Neural cell (in vitro differentiated cells): Measurements from ENCODE around the gene DNMT3A. TPM values are rescaled to one million over a fixed set of nuclear protein-coding genes. Genes with fewer than 3 reads are reported as not detected.

Experiments
- H2AFZ ChIP-seq: fragments of 200-600, 300-800 bp; sonication (generic), shearing (Covaris generic); 2 replicates; pipeline ENCODE4 v1.6.0; 2014; ENCODE audit warnings: low read depth, mild to moderate bottlenecking, antibody characterized with exemption, low read length, moderate library complexity
- H3F3A ChIP-seq: fragments of 200-600 bp; shearing (Covaris generic); 2 replicates; pipeline ENCODE4 v1.6.1; 2016; ENCODE audit warnings: mild to moderate bottlenecking, moderate library complexity, mixed read lengths, antibody characterized with exemption, low read length; ENCODE audit not compliant: insufficient read depth, poor library complexity, severe bottlenecking
- H3K27ac ChIP-seq: fragments of 200-600, 300-800 bp; sonication (generic), shearing (Covaris generic); 2 replicates; pipeline ENCODE4 v1.5.1; 2014; ENCODE audit warnings: mild to moderate bottlenecking, low read length, moderate library complexity
- H3K27me3 ChIP-seq: fragments of 300-800, 200-600 bp; sonication (generic), shearing (Covaris generic); 2 replicates; pipeline ENCODE4 v1.6.0; 2014; ENCODE audit warnings: mild to moderate bottlenecking, low read depth, low read length, moderate library complexity; ENCODE audit not compliant: insufficient read depth
- H3K36me3 ChIP-seq: fragments of 300-800, 200-600 bp; sonication (generic), shearing (Covaris generic); 2 replicates; pipeline ENCODE4 v1.5.1; 2014; ENCODE audit warnings: mild to moderate bottlenecking, antibody characterized with exemption, low read length, moderate library complexity; ENCODE audit not compliant: insufficient read depth
- H3K4me2 ChIP-seq: fragments of 300-800, 200-600 bp; sonication (generic), shearing (Covaris generic); 2 replicates; pipeline ENCODE4 v1.6.0; 2014; ENCODE audit warnings: mild to moderate bottlenecking, low read length
- H3K4me3 ChIP-seq: fragments of 300-800, 200-600 bp; sonication (generic), shearing (Covaris generic); 2 replicates; pipeline ENCODE4 v1.5.1; 2014; ENCODE audit warnings: mild to moderate bottlenecking, low read length, moderate library complexity
- H3K79me2 ChIP-seq: fragments of 200-600 bp; shearing (Covaris generic); replicated peaks from 2 replicates; pipeline ENCODE4 v1.6.0; 2014; ENCODE audit warnings: mild to moderate bottlenecking, low read length, moderate library complexity; ENCODE audit not compliant: insufficient read depth
- H3K9ac ChIP-seq: fragments of 300-800, 200-600 bp; sonication (generic), shearing (Covaris generic); 2 replicates; pipeline ENCODE4 v1.6.1; 2016; ENCODE audit warnings: mild to moderate bottlenecking, low read length, mixed read lengths
- H3K9me2 ChIP-seq: fragments of 200-600 bp; shearing (Covaris generic); 2 replicates; pipeline ENCODE4 v1.6.1; 2016; ENCODE audit warnings: mild to moderate bottlenecking, low read length, mixed read lengths; ENCODE audit not compliant: insufficient read depth
- H3K9me3 ChIP-seq: fragments of 200-600, 300-800 bp; sonication (generic), shearing (Covaris generic); 2 replicates; pipeline ENCODE4 v1.6.1; 2016; ENCODE audit warnings: mild to moderate bottlenecking, mixed run types, low read length, moderate library complexity, mixed read lengths
- H4K20me1 ChIP-seq: fragments of 200-600 bp; shearing (Covaris generic); 2 replicates; pipeline ENCODE4 v1.6.1; 2016; ENCODE audit warnings: mild to moderate bottlenecking, mixed run types; ENCODE audit not compliant: insufficient read depth
- CTCF ChIP-seq: fragments of 450-650 bp; IDR thresholded peaks from 2 replicates; pipeline ENCODE4 v1.5.1; 2014; ENCODE audit warnings: antibody characterized with exemption, mild to moderate bottlenecking, moderate library complexity; ENCODE audit not compliant: poor library complexity, severe bottlenecking
- EP300 ChIP-seq: fragments of 450-650 bp; conservative IDR thresholded peaks from 2 replicates; pipeline ENCODE4 v1.6.1; 2014; ENCODE audit warnings: antibody characterized with exemption, mild to moderate bottlenecking, moderate library complexity; ENCODE audit not compliant: poor library complexity, severe bottlenecking
- EZH2 ChIP-seq: fragments of 200-600, 300-800 bp; shearing (Covaris generic), sonication (generic); IDR thresholded peaks from 2 replicates; pipeline ENCODE4 v1.6.1; 2014; ENCODE audit warnings: antibody characterized with exemption, low read length, borderline replicate concordance, mild to moderate bottlenecking; ENCODE audit not compliant: insufficient read depth, poor library complexity, severe bottlenecking
- MXI1 ChIP-seq: fragments of 450-650 bp; conservative IDR thresholded peaks from 2 replicates; pipeline ENCODE4 v1.6.1; 2014; ENCODE audit warnings: antibody characterized with exemption, mild to moderate bottlenecking; ENCODE audit not compliant: poor library complexity, severe bottlenecking
- POLR2AphosphoS5 ChIP-seq: IDR thresholded peaks from 2 replicates; pipeline ENCODE4 v1.6.1; 2012
- RAD21 ChIP-seq: fragments of 450-650 bp; conservative IDR thresholded peaks from 2 replicates; pipeline ENCODE4 v1.6.1; 2014; ENCODE audit warnings: antibody characterized with exemption, mild to moderate bottlenecking, moderate library complexity
- SMC3 ChIP-seq: fragments of 450-650 bp; conservative IDR thresholded peaks from 2 replicates; pipeline ENCODE4 v1.6.1; 2014; ENCODE audit warnings: antibody characterized with exemption, mild to moderate bottlenecking, moderate library complexity; ENCODE audit not compliant: poor library complexity
- TAF1 ChIP-seq: IDR thresholded peaks from 2 replicates; pipeline ENCODE4 v1.6.1; 2012; ENCODE audit warnings: low read depth
- polyA plus RNA-seq: library from polyadenylated mRNA; depleted of rRNA; stranded (reverse); fragments of >200 nt; gene quantifications from 2 replicates; pipeline ENCODE4 v1.2.3, GENCODE V29; 2014
- TF ChIP-seq, protein P1 (sequence below): IDR thresholded peaks from 2 replicates; pipeline ENCODE4 v1.6.1; 2012; ENCODE audit warnings: borderline replicate concordance

Gene DNMT3A
- polyA plus RNA-seq, 1 donor from 2014 or later, result 33.0 TPM

- H3K9ac ChIP-seq, result no peak overlapping the region
- no peaks in the 10 kb centered on the region for H3K36me3 ChIP-seq
- no peak overlapping the region for H3K4me2 ChIP-seq
- H3K4me3 ChIP-seq, result no peak overlapping the region
- H3K9me3 ChIP-seq, result no peaks in the 10 kb centered on the region
- H3K27me3 ChIP-seq, result no peaks in the 10 kb centered on the region
- no peaks in the 10 kb centered on the region for H4K20me1 ChIP-seq
- no peak overlapping the region for H2AFZ ChIP-seq
- H3K27ac ChIP-seq, result no peak overlapping the region
- no peak for TF ChIP-seq CTCF
- TF ChIP-seq SMC3, result no peak
- no peak for TF ChIP-seq POLR2AphosphoS5
- no peak for TF ChIP-seq EP300
- no peak for TF ChIP-seq EZH2
- no peak for TF ChIP-seq MXI1
- TF ChIP-seq, protein P1, sequence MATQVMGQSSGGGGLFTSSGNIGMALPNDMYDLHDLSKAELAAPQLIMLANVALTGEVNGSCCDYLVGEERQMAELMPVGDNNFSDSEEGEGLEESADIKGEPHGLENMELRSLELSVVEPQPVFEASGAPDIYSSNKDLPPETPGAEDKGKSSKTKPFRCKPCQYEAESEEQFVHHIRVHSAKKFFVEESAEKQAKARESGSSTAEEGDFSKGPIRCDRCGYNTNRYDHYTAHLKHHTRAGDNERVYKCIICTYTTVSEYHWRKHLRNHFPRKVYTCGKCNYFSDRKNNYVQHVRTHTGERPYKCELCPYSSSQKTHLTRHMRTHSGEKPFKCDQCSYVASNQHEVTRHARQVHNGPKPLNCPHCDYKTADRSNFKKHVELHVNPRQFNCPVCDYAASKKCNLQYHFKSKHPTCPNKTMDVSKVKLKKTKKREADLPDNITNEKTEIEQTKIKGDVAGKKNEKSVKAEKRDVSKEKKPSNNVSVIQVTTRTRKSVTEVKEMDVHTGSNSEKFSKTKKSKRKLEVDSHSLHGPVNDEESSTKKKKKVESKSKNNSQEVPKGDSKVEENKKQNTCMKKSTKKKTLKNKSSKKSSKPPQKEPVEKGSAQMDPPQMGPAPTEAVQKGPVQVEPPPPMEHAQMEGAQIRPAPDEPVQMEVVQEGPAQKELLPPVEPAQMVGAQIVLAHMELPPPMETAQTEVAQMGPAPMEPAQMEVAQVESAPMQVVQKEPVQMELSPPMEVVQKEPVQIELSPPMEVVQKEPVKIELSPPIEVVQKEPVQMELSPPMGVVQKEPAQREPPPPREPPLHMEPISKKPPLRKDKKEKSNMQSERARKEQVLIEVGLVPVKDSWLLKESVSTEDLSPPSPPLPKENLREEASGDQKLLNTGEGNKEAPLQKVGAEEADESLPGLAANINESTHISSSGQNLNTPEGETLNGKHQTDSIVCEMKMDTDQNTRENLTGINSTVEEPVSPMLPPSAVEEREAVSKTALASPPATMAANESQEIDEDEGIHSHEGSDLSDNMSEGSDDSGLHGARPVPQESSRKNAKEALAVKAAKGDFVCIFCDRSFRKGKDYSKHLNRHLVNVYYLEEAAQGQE, result no peak
- TF ChIP-seq RAD21, result no peak
- TF ChIP-seq TAF1, result no peak
- H3K9me2 ChIP-seq, result no peaks in the 10 kb centered on the region
- H3K79me2 ChIP-seq, result no peaks in the 10 kb centered on the region
- H3F3A ChIP-seq, result no peaks in the 10 kb centered on the region
Measured at GRCh38 chr2:25320077-25320476, 21.6 kb downstream of the DNMT3A start.

- Histone ChIP-seq H3K79me2 (no peaks in the 10 kb centered on the region), H3K4me2 (no peak overlapping the region), H3K4me3 (no peak overlapping the region), H3K36me3 (no peaks in the 10 kb centered on the region), H4K20me1 (no peaks in the 10 kb centered on the region), H3K9me3 (no peaks in the 10 kb centered on the region), H3F3A (no peaks in the 10 kb centered on the region), H3K27me3 (no peaks in the 10 kb centered on the region), H3K27ac (no peak overlapping the region), H2AFZ (no peak overlapping the region), H3K9ac (no peak overlapping the region), H3K9me2 (no peaks in the 10 kb centered on the region)
- TF ChIP-seq POLR2AphosphoS5 (no peak), TAF1 (no peak), SMC3 (no peak), CTCF (no peak), EP300 (no peak), RAD21 (no peak), MXI1 (no peak)
- TF ChIP-seq, protein P1, result no peak
Measured at GRCh38 chr2:25316101-25316500, 25.6 kb downstream of the DNMT3A start.
